Calu3 (cell line): ENCODE measurements around the gene DOK7. TPM values are rescaled to one million over a fixed set of nuclear protein-coding genes. Genes with fewer than 3 reads are reported as not detected.
"Not testable (repeated sequence)": the region's sequence is repeated elsewhere in the genome, so short reads cannot be mapped to it uniquely, and the experiment has no call there.

Experiments used
- BruUV-seq: library from RNA; stranded (reverse); fragments of 400-500 nt; replicated peaks from 2 replicates; lab custom pipeline; 2021; lab: Mats Ljungman, UMichigan
- CTCF ChIA-PET: fragments of 300-600 bp; sonication (Branson Sonifier 250); formaldehyde crosslinking; loops from one replicate; lab custom pipeline; 2022; ENCODE audit warnings: antibody characterized with exemption; lab: Charles Lee
- DNase-seq: peaks from one replicate; pipeline ENCODE4 v3.0.0; 2022
- H3K27ac Mint-ChIP-seq: one replicate; pipeline ENCODE4 v1.8.0; 2022; ENCODE audit warnings: mixed read lengths; ENCODE audit not compliant: unreplicated experiment
- H3K27me3 Mint-ChIP-seq: one replicate; pipeline ENCODE4 v1.8.0; 2022; ENCODE audit warnings: mixed read lengths; ENCODE audit not compliant: unreplicated experiment
- H3K36me3 Mint-ChIP-seq: one replicate; pipeline ENCODE4 v1.8.0; 2022; ENCODE audit warnings: mild to moderate bottlenecking, moderate library complexity, mixed read lengths; ENCODE audit not compliant: insufficient read depth, unreplicated experiment
- H3K4me1 Mint-ChIP-seq: one replicate; pipeline ENCODE4 v1.8.0; 2022; ENCODE audit warnings: mild to moderate bottlenecking, low read depth, mixed read lengths; ENCODE audit not compliant: unreplicated experiment
- H3K4me3 Mint-ChIP-seq: one replicate; pipeline ENCODE4 v1.8.0; 2022; ENCODE audit warnings: mild to moderate bottlenecking, low read depth, moderate library complexity, mixed read lengths; ENCODE audit not compliant: unreplicated experiment
- H3K9me3 Mint-ChIP-seq: one replicate; pipeline ENCODE4 v1.8.0; 2022; ENCODE audit warnings: low read depth, mixed read lengths; ENCODE audit not compliant: unreplicated experiment
- intact Hi-C: fragments of 100-400 bp; cut with micrococcal nuclease; formaldehyde crosslinking; loops from one replicate; pipeline ENCODE4 v1.10.0; 2022; ENCODE audit not compliant: unreplicated experiment
- total RNA-seq: library from RNA; stranded (reverse); gene quantifications from 2 replicates; pipeline ENCODE4 v1.2.3, GENCODE V29; 2022

DOK7 gene
- total RNA-seq, 1 experiment from 2014 or later, result 2.7 TPM

DNA sequence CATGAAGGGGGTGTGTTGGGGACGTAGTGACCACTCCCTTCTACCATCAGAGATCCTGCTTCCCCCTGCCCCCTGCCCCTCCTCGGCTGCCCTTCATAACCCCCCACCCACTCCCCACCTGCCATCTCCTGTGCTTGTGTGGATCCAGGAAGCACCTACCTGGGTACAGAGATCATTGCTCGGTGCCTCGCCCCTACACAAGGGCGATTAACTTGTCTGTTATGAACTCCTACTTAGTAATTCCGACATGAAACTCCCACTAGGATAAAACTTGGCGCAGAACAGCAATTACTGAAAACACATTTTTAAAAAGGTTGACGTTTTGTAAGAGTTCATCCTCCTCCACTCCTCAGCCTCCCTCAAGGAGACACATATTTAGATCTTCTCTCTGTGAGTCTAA is 80.3 kb downstream of the DOK7 start:
- intact Hi-C loops, CTCF ChIA-PET, H3K4me1 Mint-ChIP-seq, H3K36me3 Mint-ChIP-seq, H3K4me3 Mint-ChIP-seq, H3K9me3 Mint-ChIP-seq, BruUV-seq, DNase-seq, H3K27me3 Mint-ChIP-seq, H3K27ac Mint-ChIP-seq: not testable (repeated sequence)

Other genes with a start within 250 kb of the DOK7 start
- 1.4 and 1.6 TPM in 2 replicates for gene MSANTD1, start 214.1 kb upstream of the DOK7 start, total RNA-seq
- 11.1 and 13.9 TPM in 2 replicates for gene RGS12, start 170.3 kb upstream of the DOK7 start, total RNA-seq
- not detected in 2 replicates for gene HGFAC, start 21.3 kb upstream of the DOK7 start, total RNA-seq
- gene LRPAP1, start 69.1 kb downstream of the DOK7 start, total RNA-seq, result 88.5 and 97.3 TPM in 2 replicates